Endothelial cell of umbilical vein (primary cell): ENCODE results near the gene TTLL11. TPM values are rescaled to one million over a fixed set of nuclear protein-coding genes. Genes with fewer than 3 reads are reported as not detected.

ENCODE experiments used
- BruUV-seq: library from RNA; stranded (reverse); fragments of 400-500 nt; replicated peaks from 2 replicates; lab custom pipeline; 2021; lab: Mats Ljungman, UMichigan
- CTCF ChIA-PET: fragments of 300-600, 350-600 bp; sonication (Branson Sonifier 250); formaldehyde crosslinking; loops from one replicate; lab custom pipeline; 2021; ENCODE audit warnings: antibody characterized with exemption, inconsistent platforms; lab: Charles Lee
- POLR2A ChIA-PET: fragments of 300-600, 350-600 bp; sonication (Branson Sonifier 250); formaldehyde crosslinking; loops from one replicate; lab custom pipeline; 2021; ENCODE audit warnings: antibody characterized with exemption, inconsistent platforms; lab: Charles Lee
- DNase-seq: peaks from one replicate; pipeline ENCODE4 v3.0.0-alpha.2; 2011; ENCODE audit warnings: low read depth, low spot score
- FAIRE-seq: peaks from 2 replicates; lab custom pipeline; 2011; peaks lifted over from hg19 to GRCh38; lab: Jason Lieb, UNC
- H2AFZ ChIP-seq: 2 replicates; pipeline ENCODE4 v1.6.0; 2012; ENCODE audit warnings: low read depth, low read length, control low read depth, inconsistent platforms
- H3K27ac ChIP-seq: 2 replicates; pipeline ENCODE4 v1.5.1; 2011; ENCODE audit warnings: low read depth, mild to moderate bottlenecking, control low read depth, low read length, moderate library complexity; ENCODE audit not compliant: insufficient read depth
- H3K27me3 ChIP-seq, 2 experiments: 2 replicates each; pipeline versions ENCODE4 v1.6.0 to v1.6.1; 2011; ENCODE audit warnings: low read length in 2 of 2, mixed read lengths in 1 of 2; ENCODE audit not compliant: control insufficient read depth in 2 of 2, insufficient read depth in 2 of 2
- H3K36me3 ChIP-seq, 2 experiments: 2 replicates in 1 of 2; 3 replicates in 1 of 2; pipeline ENCODE4 v1.5.1; 2011; ENCODE audit warnings: low read length in 2 of 2, mild to moderate bottlenecking in 1 of 2, moderate library complexity in 1 of 2; ENCODE audit not compliant: control insufficient read depth in 2 of 2, insufficient read depth in 2 of 2; ENCODE audit errors: extremely low read depth in 1 of 2
- H3K4me1 ChIP-seq: 3 replicates; pipeline ENCODE4 v1.5.1; 2011; ENCODE audit warnings: mild to moderate bottlenecking, low read length; ENCODE audit not compliant: control insufficient read depth, insufficient read depth; ENCODE audit errors: extremely low read depth
- H3K4me2 ChIP-seq: 2 replicates; pipeline ENCODE4 v1.6.1; 2011; ENCODE audit warnings: low read length, control low read depth, mixed read lengths; ENCODE audit not compliant: insufficient read depth
- H3K4me3 ChIP-seq, 3 experiments: fragments of 200-600 bp in 1 of 3; sonication (generic), shearing (Covaris generic) in 1 of 3; replicated peaks in 1 of 3; 2 replicates each; pipeline ENCODE4 v1.5.1; 2011 to 2016; ENCODE audit warnings: control low read depth in 3 of 3, low read length in 3 of 3, mild to moderate bottlenecking in 2 of 3, inconsistent platforms in 1 of 3, low read depth in 1 of 3, moderate library complexity in 1 of 3; ENCODE audit not compliant: insufficient read depth in 1 of 3
- H3K79me2 ChIP-seq: 2 replicates; pipeline ENCODE4 v1.6.0; 2012; ENCODE audit warnings: low read length, inconsistent platforms; ENCODE audit not compliant: control insufficient read depth, insufficient read depth
- H3K9ac ChIP-seq: replicated peaks from 2 replicates; pipeline ENCODE3; 2011; ENCODE audit warnings: low read length, control low read depth; ENCODE audit not compliant: insufficient read depth; ENCODE audit errors: extremely low read depth
- H3K9me1 ChIP-seq: replicated peaks from 3 replicates; pipeline ENCODE4 v1.6.0; 2011; ENCODE audit warnings: mild to moderate bottlenecking, low read length; ENCODE audit not compliant: control insufficient read depth, insufficient read depth; ENCODE audit errors: extremely low read depth
- H3K9me3 ChIP-seq: replicated peaks from 2 replicates; pipeline ENCODE4 v1.5.1; 2012; ENCODE audit warnings: low read length, inconsistent platforms; ENCODE audit not compliant: control insufficient read depth, insufficient read depth
- H4K20me1 ChIP-seq: replicated peaks from 2 replicates; pipeline ENCODE3; 2011; ENCODE audit warnings: mild to moderate bottlenecking, low read length; ENCODE audit not compliant: control insufficient read depth, insufficient read depth; ENCODE audit errors: extremely low read depth
- CTCF ChIP-seq, 2 donors: IDR thresholded peaks; 1 replicate in 1 of 2; 2 replicates in 1 of 2; pipeline ENCODE4 v1.5.1; 2011; ENCODE audit warnings: low read length in 2 of 2, mild to moderate bottlenecking in 2 of 2, moderate library complexity in 2 of 2, control low read depth in 1 of 2, inconsistent platforms in 1 of 2, low read depth in 1 of 2; ENCODE audit not compliant: insufficient read depth in 1 of 2; ENCODE audit errors: extremely low read depth in 1 of 2
- EZH2 ChIP-seq: IDR thresholded peaks from 2 replicates; pipeline ENCODE4 v1.6.1; 2012; ENCODE audit warnings: borderline replicate concordance, low read depth, mild to moderate bottlenecking, moderate library complexity, low read length, inconsistent platforms; ENCODE audit not compliant: severe bottlenecking
- FOS ChIP-seq: IDR thresholded peaks from 2 replicates; pipeline ENCODE4 v1.6.1; 2011; ENCODE audit warnings: mild to moderate bottlenecking, low read length, moderate library complexity, borderline replicate concordance; ENCODE audit not compliant: insufficient read depth
- GATA2 ChIP-seq: IDR thresholded peaks from 2 replicates; pipeline ENCODE4 v1.7.0; 2011; ENCODE audit warnings: low read depth, mild to moderate bottlenecking, moderate library complexity, mixed read lengths, low read length; ENCODE audit not compliant: insufficient read length, insufficient read depth
- JUN ChIP-seq: IDR thresholded peaks from 2 replicates; pipeline ENCODE4 v1.6.1; 2011; ENCODE audit warnings: borderline replicate concordance, low read depth; ENCODE audit not compliant: insufficient read length, insufficient read depth
- MAX ChIP-seq: IDR thresholded peaks from 2 replicates; pipeline ENCODE4 v1.6.1; 2011; ENCODE audit not compliant: insufficient read depth, insufficient read length
- MYC ChIP-seq: IDR thresholded peaks from one replicate; pipeline ENCODE4 v1.6.1; 2011; ENCODE audit warnings: mild to moderate bottlenecking, low read depth, low read length
- POLR2A ChIP-seq: IDR thresholded peaks from 2 replicates; pipeline ENCODE4 v1.6.1; 2012; ENCODE audit warnings: low read depth, mild to moderate bottlenecking, control low read depth, low read length
- POLR2AphosphoS5 ChIP-seq: IDR thresholded peaks from 2 replicates; pipeline ENCODE4 v1.6.1; 2012; ENCODE audit warnings: low read depth, mild to moderate bottlenecking, control low read depth, low read length, moderate library complexity; ENCODE audit not compliant: insufficient read depth
- dilution Hi-C: fragments of 300-500 bp; cut with MboI; formaldehyde crosslinking; loops from one replicate; pipeline ENCODE4 v1.15.0; 2019; ENCODE audit warnings: low sequenced_read_pairs; ENCODE audit not compliant: extremely low pct_ligation_motif_present
- intact Hi-C: fragments of 100-400 bp; cut with micrococcal nuclease; formaldehyde crosslinking; loops from one replicate; pipeline ENCODE4 v1.10.0; 2022
- polyA plus RNA-seq, 4 experiments: library from polyadenylated mRNA; depleted of rRNA in 3 of 4; stranded (reverse) in 3 of 4; unstranded in 1 of 4; fragments of >200 nt; gene quantifications; 2 replicates each; pipeline versions ENCODE4 v1.2.1 to v1.2.3, GENCODE V29; 2011 to 2012; ENCODE audit warnings: missing spikeins in 1 of 4
- total RNA-seq: library from RNA; stranded (reverse); gene quantifications from 2 replicates; pipeline ENCODE4 v1.2.3, GENCODE V29; 2021

Gene TTLL11
- total and polyA plus RNA-seq, 2 donors (not counting 3 experiments of a cell fraction or from before 2014, with no cell fraction given) = 4.9 to 5.1 TPM

- Histone ChIP-seq H3K9me1 (no peaks in the 10 kb centered on the region), H3K9me3 (no peaks in the 10 kb centered on the region), H2AFZ (no peak overlapping the region), H3K4me1 (peaks cover 3% of the 10 kb centered on the region), H3K36me3 (no peaks in the 10 kb centered on the region), H3K27ac (no peak overlapping the region), H3K4me2 (no peak overlapping the region), H3K9ac (no peak overlapping the region), H3K79me2 (no peaks in the 10 kb centered on the region), H3K4me3 (no peak overlapping the region), H3K27me3 (no peaks in the 10 kb centered on the region), H4K20me1 (no peaks in the 10 kb centered on the region)
- FAIRE-seq (no peak), DNase-seq (no peak)
- no peak for TF ChIP-seq MAX
- no peak for TF ChIP-seq MYC
- TF ChIP-seq JUN = no peak
- TF ChIP-seq POLR2AphosphoS5 = no peak
- no peak for TF ChIP-seq FOS
- no peak for TF ChIP-seq GATA2
- no peak for TF ChIP-seq POLR2A
- no peak for TF ChIP-seq EZH2
- no peak for TF ChIP-seq CTCF (IDR thresholded peaks at IDR 0.05; ENCODE audit: extremely low read depth in 1 of 2, insufficient read depth in 1 of 2, low read depth in 1 of 2, low read length in 2 of 2)
- CTCF ChIA-PET = interaction anchor here (1.0 to 1.5 kb wide), 4 partner anchors 25 to 433 kb away, joined by 3 read pairs; no protein-coding TSS in a partner anchor
- intact Hi-C loops = no loop called here
- POLR2A ChIA-PET = no interaction called here
- BruUV-seq = no TSS peak
- dilution Hi-C loops = no loop called here
Observed at GRCh38 chr9:121983736-121984135, 109.4 kb downstream of the TTLL11 start.
